HepG2 (cell line): Measurements from ENCODE around the gene TGM3. TPM values are rescaled to one million over a fixed set of nuclear protein-coding genes. Genes with fewer than 3 reads are reported as not detected.

Experiments
- ATAC-seq: fragments of 200-7000 bp; cut with Tn5 transposase; 3 replicates; pipeline ENCODE4 v1.9.1; 2020; ENCODE audit warnings: mild to moderate bottlenecking, moderate library complexity
- BruUV-seq: library from RNA; stranded (reverse); fragments of 400-500 nt; replicated peaks from 2 replicates; lab custom pipeline; 2021; lab: Mats Ljungman, UMichigan
- CTCF ChIA-PET: fragments of 300-600 bp; formaldehyde crosslinking; extraction: SDS; loops from one replicate; lab custom pipeline; 2021; ENCODE audit warnings: low total read pairs, inconsistent platforms, low intra/inter-chr PET ratio; lab: Yijun Ruan, JAX
- POLR2A ChIA-PET: fragments of 350-600 bp; sonication (Branson Sonifier 250); formaldehyde crosslinking; loops from one replicate; lab custom pipeline; 2020; ENCODE audit warnings: antibody characterized with exemption, inconsistent platforms; lab: Yijun Ruan, JAX
- DNase-seq: peaks from one replicate; pipeline ENCODE4 v3.0.0-alpha.2; 2015; ENCODE audit warnings: low spot score
- FAIRE-seq: peaks from 3 replicates; lab custom pipeline; 2011; peaks lifted over from hg19 to GRCh38; lab: Jason Lieb, UNC
- H2AFZ ChIP-seq: one replicate; pipeline ENCODE4 v1.6.1; 2011; ENCODE audit warnings: low read length, inconsistent platforms
- H3K27ac ChIP-seq: fragments of 300-600 bp; 3 replicates; pipeline ENCODE4 v1.8.0; 2011; ENCODE audit warnings: mixed run types, mild to moderate bottlenecking, mixed read lengths, low read length, inconsistent platforms; ENCODE audit not compliant: insufficient read depth; ENCODE audit errors: extremely low read length
- H3K27me3 ChIP-seq, 2 experiments: fragments of 200-600 bp in 1 of 2; 2 replicates in 1 of 2; 3 replicates in 1 of 2; pipeline versions ENCODE4 v1.6.0 to v1.8.0; 2011; ENCODE audit warnings: low read length in 2 of 2, mild to moderate bottlenecking in 2 of 2, moderate library complexity in 2 of 2, inconsistent platforms in 1 of 2; ENCODE audit not compliant: insufficient read depth in 2 of 2, control insufficient read depth in 1 of 2
- H3K36me3 ChIP-seq, 2 experiments: fragments of 200-600 bp in 1 of 2; replicated peaks in 1 of 2; 2 replicates in 1 of 2; 3 replicates in 1 of 2; pipeline versions ENCODE4 v1.5.1 to v1.8.0; 2011; ENCODE audit warnings: low read length in 2 of 2, inconsistent platforms in 1 of 2; ENCODE audit not compliant: insufficient read depth in 2 of 2, control insufficient read depth in 1 of 2
- H3K4me1 ChIP-seq: 2 replicates; pipeline ENCODE4 v1.5.1; 2012; ENCODE audit warnings: low read length, inconsistent platforms; ENCODE audit not compliant: insufficient read depth
- H3K4me2 ChIP-seq: 2 replicates; pipeline ENCODE4 v1.6.0; 2011; ENCODE audit warnings: low read depth, low read length, inconsistent platforms
- H3K4me3 ChIP-seq, 3 experiments: fragments of 200-600 bp in 1 of 3; sonication (generic), shearing (Covaris generic) in 1 of 3; replicated peaks in 1 of 3; 2 replicates each; pipeline ENCODE4 v1.5.1; 2011 to 2016; ENCODE audit warnings: low read length in 3 of 3, inconsistent platforms in 2 of 3, low read depth in 2 of 3, mild to moderate bottlenecking in 2 of 3, control low read depth in 1 of 3, mixed read lengths in 1 of 3; ENCODE audit not compliant: insufficient read depth in 1 of 3
- H3K79me2 ChIP-seq: one replicate; pipeline ENCODE4 v1.6.1; 2011; ENCODE audit warnings: low read length, inconsistent platforms; ENCODE audit not compliant: insufficient read depth
- H3K9ac ChIP-seq: 2 replicates; pipeline ENCODE4 v1.6.0; 2011; ENCODE audit warnings: mild to moderate bottlenecking, low read depth, low read length, inconsistent platforms; ENCODE audit not compliant: insufficient read depth
- H3K9me3 ChIP-seq: 2 replicates; pipeline ENCODE4 v1.5.1; 2012; ENCODE audit warnings: mild to moderate bottlenecking, low read length
- H4K20me1 ChIP-seq: 2 replicates; pipeline ENCODE4 v1.6.0; 2011; ENCODE audit warnings: inconsistent platforms, mild to moderate bottlenecking, low read length, moderate library complexity; ENCODE audit not compliant: insufficient read depth
- DDIT3 ChIP-seq: sonication (generic); formaldehyde crosslinking; IDR thresholded peaks from 2 replicates; pipeline ENCODE4 v1.4.0; 2020; ENCODE audit warnings: mild to moderate bottlenecking, missing genetic modification reagents
- DMAP1 ChIP-seq: IDR thresholded peaks from 2 replicates; pipeline ENCODE4 v1.6.1; 2016
- GMEB2 ChIP-seq: IDR thresholded peaks from 2 replicates; pipeline ENCODE4 v1.6.1; 2016; ENCODE audit warnings: missing biosample characterization, missing genetic modification reagents, low read depth
- HOXA9 ChIP-seq: sonication (generic); formaldehyde crosslinking; IDR thresholded peaks from 2 replicates; pipeline ENCODE4 v1.8.1; 2022; ENCODE audit warnings: missing genetic modification reagents, mild to moderate bottlenecking, moderate library complexity, borderline replicate concordance
- ISX ChIP-seq: sonication (generic); formaldehyde crosslinking; conservative IDR thresholded peaks from 2 replicates; pipeline ENCODE4 v1.5.0; 2020; ENCODE audit warnings: missing genetic modification reagents
- KLF15 ChIP-seq: sonication (generic); formaldehyde crosslinking; IDR thresholded peaks from 2 replicates; pipeline ENCODE4 v1.8.1; 2023; ENCODE audit warnings: borderline replicate concordance, mild to moderate bottlenecking, inconsistent platforms, missing genetic modification reagents, mixed read lengths
- ZFY ChIP-seq: sonication (generic); formaldehyde crosslinking; IDR thresholded peaks from 2 replicates; pipeline ENCODE4 v1.4.0; 2020; ENCODE audit warnings: missing genetic modification reagents
- ZNF503 ChIP-seq: sonication (generic); formaldehyde crosslinking; IDR thresholded peaks from 2 replicates; pipeline ENCODE4 v1.4.0; 2020; ENCODE audit warnings: missing genetic modification reagents
- ZNF646 ChIP-seq: sonication (generic); formaldehyde crosslinking; IDR thresholded peaks from 2 replicates; pipeline ENCODE4 v1.9.0; 2021; ENCODE audit warnings: mild to moderate bottlenecking, missing genetic modification reagents
- ZNF709 ChIP-seq: sonication (generic); formaldehyde crosslinking; IDR thresholded peaks from 2 replicates; pipeline ENCODE4 v1.5.0; 2020; ENCODE audit warnings: mild to moderate bottlenecking, missing genetic modification reagents
- ZNF724P ChIP-seq: sonication (generic); formaldehyde crosslinking; IDR thresholded peaks from 2 replicates; pipeline ENCODE4 v1.8.0; 2022; ENCODE audit warnings: missing genetic modification reagents, borderline replicate concordance
- ZNF766 ChIP-seq: sonication (generic); formaldehyde crosslinking; IDR thresholded peaks from 2 replicates; pipeline ENCODE4 v1.5.0; 2020; ENCODE audit warnings: missing genetic modification reagents, borderline replicate concordance
- WGBS: methylation state at CpG from one replicate; pipeline ENCODE4 v1.1.6; 2017; ENCODE audit warnings: low lambda C conversion rate; 5-methylcytosine and 5-hydroxymethylcytosine counted together
- in situ Hi-C: cut with HindIII; loops from 2 replicates; pipeline ENCODE4 v1.10.0; 2017; ENCODE audit warnings: low pct_unique_long_range_greater_than_20kb; ENCODE audit not compliant: extremely low pct_ligation_motif_present
- intact Hi-C: fragments of 100-400 bp; cut with micrococcal nuclease; formaldehyde crosslinking; loops from one replicate; pipeline ENCODE4 v1.10.0; 2022; ENCODE audit not compliant: unreplicated experiment
- polyA plus RNA-seq, 8 experiments: library from polyadenylated mRNA; depleted of rRNA in 3 of 8; stranded (reverse) in 7 of 8; unstranded in 1 of 8; fragments of >200 nt; fragmentation: Illumina TruSeq in 4 of 8; extraction: Trizol in 4 of 8; gene quantifications; 2 replicates each; pipeline versions ENCODE4 v1.2.1 to v1.2.3, GENCODE V29; 2011 to 2016; ENCODE audit warnings: low read depth in 4 of 8, missing spikeins in 1 of 8, mixed read lengths in 1 of 8; ENCODE audit not compliant: insufficient read depth in 1 of 8
- total RNA-seq, 5 experiments: library from RNA; depleted of rRNA; stranded (reverse); fragments of >200 nt; fragmentation: Illumina TruSeq; extraction: Trizol; gene quantifications; 2 replicates each; pipeline ENCODE4 v1.2.3, GENCODE V29; 2016; ENCODE audit warnings: low read depth in 1 of 5

TGM3 gene
- total and polyA plus RNA-seq, 2 of the 13 experiments (the other 11 are each of a cell fraction or from before 2014, with no cell fraction given): not detected

- Histone ChIP-seq H3K9me3 (peaks cover 11% of the 10 kb centered on the region; the same call in 1 of the 2 replicates), H3K4me1 (no peaks in the 10 kb centered on the region), H3K79me2 (no peaks in the 10 kb centered on the region), H3K27me3 (no peaks in the 10 kb centered on the region), H3K9ac (no peak overlapping the region), H3K4me3 (no peak overlapping the region), H2AFZ (no peak overlapping the region), H4K20me1 (no peaks in the 10 kb centered on the region), H3K4me2 (no peak overlapping the region), H3K27ac (no peak overlapping the region), H3K36me3 (no peaks in the 10 kb centered on the region)
- ATAC-seq: no peak
- ChIA-PET POLR2A (no interaction called here), CTCF (no interaction called here)
- intact Hi-C loops (no loop called here), in situ Hi-C loops (no loop called here)
- no peak for DNase-seq
- WGBS: 11% methylated on average over 2 of the region's 2 CpGs
- no peak for FAIRE-seq
- no TSS peak for BruUV-seq
- no peak for TF ChIP-seq ZNF709 (CRISPR knock-in tag)
- TF ChIP-seq ZNF503 (CRISPR knock-in tag): no peak
- TF ChIP-seq ISX (CRISPR knock-in tag): no peak
- TF ChIP-seq GMEB2 (CRISPR knock-in tag): no peak
- TF ChIP-seq ZNF724P (CRISPR knock-in tag): no peak
- TF ChIP-seq KLF15 (CRISPR knock-in tag): no peak
- no peak for TF ChIP-seq DMAP1 (CRISPR knock-in tag)
- no peak for TF ChIP-seq ZNF646
- no peak for TF ChIP-seq DDIT3 (CRISPR knock-in tag)
- no peak for TF ChIP-seq ZFY
- TF ChIP-seq ZNF766 (CRISPR knock-in tag): no peak
- TF ChIP-seq HOXA9 (CRISPR knock-in tag): no peak
These were observed 67.4 kb downstream of the TGM3 start for GRCh38 chr20:2363187-2363586.
